WI38 (cell line): ENCODE results near the gene OR2A5.

Source experiments
- H3K4me3 ChIP-seq: 2 replicates; pipeline ENCODE4 v1.5.1; 2011; ENCODE audit warnings: low read depth, mild to moderate bottlenecking, control low read depth, low read length
- CTCF ChIP-seq: IDR thresholded peaks from 2 replicates; pipeline ENCODE4 v1.5.1; 2012; ENCODE audit warnings: low read depth, mild to moderate bottlenecking, control low read depth, low read length

OR2A5 gene

GRCh38 chr7:144098776-144099175 lies 50.0 kb downstream of the OR2A5 start:
- no peak overlapping the region for H3K4me3 ChIP-seq
- no peak for TF ChIP-seq CTCF

GRCh38 chr7:144100607-144101006 lies 51.9 kb downstream of the OR2A5 start:
- no peak overlapping the region for H3K4me3 ChIP-seq
- no peak for TF ChIP-seq CTCF

- no peak overlapping the region for H3K4me3 ChIP-seq
- no peak for TF ChIP-seq CTCF
These were observed 53.3 kb downstream of the OR2A5 start for GRCh38 chr7:144102041-144102440.

GRCh38 chr7:144105211-144105610 lies 56.5 kb downstream of the OR2A5 start:
- no peak overlapping the region for H3K4me3 ChIP-seq
- no peak for TF ChIP-seq CTCF
